Panc1 (cell line): ENCODE data around the gene ZC3H18. TPM values are rescaled to one million over a fixed set of nuclear protein-coding genes. Genes with fewer than 3 reads are reported as not detected.

Source experiments
- ATAC-seq: fragments of 200-7000 bp; cut with Tn5 transposase; 2 replicates; pipeline ENCODE4 v1.9.1; 2020; ENCODE audit warnings: mild to moderate bottlenecking, moderate library complexity
- BruUV-seq: library from RNA; stranded (reverse); fragments of 400-500 nt; replicated peaks from 2 replicates; lab custom pipeline; 2021; lab: Mats Ljungman, UMichigan
- CTCF ChIA-PET: fragments of 300-600 bp; sonication (Branson Sonifier 250); formaldehyde crosslinking; loops from one replicate; lab custom pipeline; 2022; ENCODE audit warnings: antibody characterized with exemption; lab: Charles Lee
- POLR2A ChIA-PET: fragments of 300-600 bp; sonication (Branson Sonifier 250); formaldehyde crosslinking; loops from one replicate; lab custom pipeline; 2022; ENCODE audit warnings: antibody characterized with exemption; lab: Charles Lee
- DNase-seq: peaks from one replicate; pipeline ENCODE4 v3.0.0-alpha.2; 2010; ENCODE audit warnings: low read depth, low spot score
- H3K27ac ChIP-seq: 2 replicates; pipeline ENCODE4 v1.5.1; 2011; ENCODE audit warnings: mild to moderate bottlenecking, low read length, inconsistent platforms
- H3K27me3 ChIP-seq: fragments of 200-500 bp; sonication (Bioruptor generic); 2 replicates; pipeline ENCODE4 v1.6.0; 2014; ENCODE audit warnings: low read length, inconsistent platforms; ENCODE audit not compliant: control insufficient read depth, insufficient read depth
- H3K36me3 ChIP-seq: fragments of 200-500 bp; sonication (Bioruptor generic); 2 replicates; pipeline ENCODE4 v1.5.1; 2014; ENCODE audit warnings: inconsistent platforms, mild to moderate bottlenecking, low read length, moderate library complexity; ENCODE audit not compliant: control insufficient read depth, insufficient read depth
- H3K4me1 ChIP-seq: 2 replicates; pipeline ENCODE4 v1.5.1; 2011; ENCODE audit warnings: inconsistent platforms, mild to moderate bottlenecking, low read length, moderate library complexity; ENCODE audit not compliant: control insufficient read depth, insufficient read depth
- H3K4me3 ChIP-seq, 2 experiments: 2 replicates each; pipeline ENCODE4 v1.5.1; 2011 to 2012; ENCODE audit warnings: low read depth in 2 of 2, low read length in 2 of 2, mild to moderate bottlenecking in 2 of 2, inconsistent platforms in 1 of 2, moderate library complexity in 1 of 2
- H3K9me3 ChIP-seq: fragments of 200-500 bp; sonication (Bioruptor generic); 2 replicates; pipeline ENCODE4 v1.5.1; 2014; ENCODE audit warnings: low read depth, mild to moderate bottlenecking, inconsistent platforms, low read length, moderate library complexity; ENCODE audit not compliant: control insufficient read depth, insufficient read depth
- CTCF ChIP-seq: fragments of 450-650 bp; IDR thresholded peaks from 2 replicates; pipeline ENCODE4 v1.5.1; 2017; ENCODE audit warnings: mild to moderate bottlenecking
- POLR2AphosphoS5 ChIP-seq: IDR thresholded peaks from 2 replicates; pipeline ENCODE4 v1.6.1; 2012; ENCODE audit warnings: mild to moderate bottlenecking, low read depth, low read length, moderate library complexity
- REST ChIP-seq, 2 experiments: IDR thresholded peaks; 2 replicates each; pipeline ENCODE4 v1.6.1; 2011 to 2012; ENCODE audit warnings: low read depth in 2 of 2, control low read depth in 1 of 2, low read length in 1 of 2, mild to moderate bottlenecking in 1 of 2, moderate library complexity in 1 of 2; ENCODE audit not compliant: insufficient read depth in 1 of 2
- SIN3A ChIP-seq: IDR thresholded peaks from 2 replicates; pipeline ENCODE4 v1.6.1; 2012; ENCODE audit warnings: low read depth, mild to moderate bottlenecking, low read length, moderate library complexity, borderline replicate concordance; ENCODE audit not compliant: insufficient read depth
- TCF7L2 ChIP-seq: IDR thresholded peaks from 2 replicates; pipeline ENCODE4 v1.6.1; 2011; ENCODE audit warnings: mild to moderate bottlenecking, low read depth, low read length, inconsistent platforms
- in situ Hi-C: cut with HindIII; loops from 2 replicates; pipeline ENCODE4 v1.10.0; 2016; ENCODE audit warnings: low sequenced_read_pairs, low pct_unique_long_range_greater_than_20kb
- intact Hi-C: fragments of 100-400 bp; cut with micrococcal nuclease; formaldehyde crosslinking; loops from one replicate; pipeline ENCODE4 v1.10.0; 2022; ENCODE audit not compliant: unreplicated experiment
- total RNA-seq: library from RNA; stranded (reverse); gene quantifications from one replicate; pipeline ENCODE4 v1.2.1, GENCODE V29; 2021; ENCODE audit not compliant: unreplicated experiment

The ZC3H18 gene
- total RNA-seq, 1 experiment from 2014 or later, result 45.9 TPM

GRCh38 chr16:88552166-88552565 lies 18.0 kb upstream of the ZC3H18 start:
- H3K27me3 ChIP-seq, result no peaks in the 10 kb centered on the region; the same call in 1 of the 2 replicates
- DNase-seq (no peak), ATAC-seq (no peak)
- H3K4me1 ChIP-seq, result no peaks in the 10 kb centered on the region
- H3K4me3 ChIP-seq, result no peak overlapping the region
- H3K9me3 ChIP-seq, result no peaks in the 10 kb centered on the region
- no TSS peak for BruUV-seq
- TF ChIP-seq REST (IDR thresholded peaks at IDR 0.05; ENCODE audit: insufficient read depth in 1 of 2, low read depth in 2 of 2, low read length in 1 of 2) (no peak), SIN3A (no peak), TCF7L2 (no peak), CTCF (no peak), POLR2AphosphoS5 (no peak)
- in situ Hi-C loops (no loop called here), intact Hi-C loops (no loop called here)
- H3K27ac ChIP-seq, result no peak overlapping the region
- POLR2A ChIA-PET, result no interaction called here
- CTCF ChIA-PET, result no interaction called here
- H3K36me3 ChIP-seq, result no peaks in the 10 kb centered on the region

- Histone ChIP-seq H3K4me1 (no peaks in the 10 kb centered on the region), H3K36me3 (no peaks in the 10 kb centered on the region)
- POLR2A ChIA-PET, result no interaction called here
Measured at GRCh38 chr16:88552815-88553214, 17.4 kb upstream of the ZC3H18 start.

More at GRCh38 chr16:88552815-88553214, 17.4 kb upstream of the ZC3H18 start:
- Histone ChIP-seq H3K4me3 (no peak overlapping the region), H3K27me3 (no peaks in the 10 kb centered on the region), H3K27ac (no peak overlapping the region), H3K9me3 (no peaks in the 10 kb centered on the region)
- TF ChIP-seq CTCF (no peak), TCF7L2 (no peak), SIN3A (no peak), POLR2AphosphoS5 (no peak), REST (IDR thresholded peaks at IDR 0.05; ENCODE audit: insufficient read depth in 1 of 2, low read depth in 2 of 2, low read length in 1 of 2) (no peak)
- DNase-seq (no peak), ATAC-seq (no peak)
- intact Hi-C loops, result no loop called here
- no TSS peak for BruUV-seq
- CTCF ChIA-PET, result interaction anchor here (0.5 kb wide), 1 partner anchor 8 kb away, joined by 3 read pairs; no protein-coding TSS in a partner anchor
- in situ Hi-C loops, result no loop called here
